ENCODE data around the gene CTSS. TPM values are rescaled to one million over a fixed set of nuclear protein-coding genes. Genes with fewer than 3 reads are reported as not detected.

CTSS gene
- polyA plus RNA-seq, 2 of the 4 experiments (the other 2 are of a cell fraction), result 9.4 to 29.6 TPM

DNA sequence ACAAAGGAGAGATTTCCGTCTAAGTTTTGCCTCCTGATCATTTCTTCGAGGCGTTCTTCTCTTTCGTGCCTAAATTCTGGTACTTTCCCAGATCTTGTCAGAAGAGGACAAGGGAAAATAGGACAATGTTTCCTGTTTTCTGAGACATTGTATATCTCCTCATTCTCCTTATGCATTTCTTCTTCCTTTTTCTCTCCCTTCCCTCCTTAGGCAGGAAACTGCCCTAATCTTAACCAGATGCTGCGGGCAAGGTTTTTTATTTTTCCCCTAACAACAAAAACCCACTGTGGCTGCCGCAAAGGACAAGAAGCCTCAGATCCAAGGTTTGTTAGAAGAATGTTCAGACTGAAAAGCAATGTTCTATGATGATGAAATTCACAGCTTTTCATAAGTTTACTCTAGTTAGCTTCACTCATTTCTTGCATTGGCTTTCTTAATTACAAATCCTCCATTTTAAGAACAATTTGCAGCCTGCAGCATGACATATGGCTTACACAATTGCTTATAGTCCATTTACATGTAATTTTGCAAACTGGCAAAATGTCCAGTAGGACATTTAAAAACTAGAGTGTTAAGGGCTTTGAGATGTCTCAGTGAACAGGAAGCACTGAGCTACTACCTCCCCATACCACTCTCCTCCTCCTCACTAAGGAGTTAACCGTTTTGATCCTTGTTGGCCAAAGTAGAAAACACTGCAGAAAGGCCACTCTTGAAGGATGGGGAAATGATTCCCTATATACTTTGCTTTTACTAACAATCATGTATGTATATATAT, 41.9 kb upstream of the CTSS start:
- no peak; a peak in 1 of 6 replicates for ATAC-seq
- Histone ChIP-seq H3K4me1 (no peaks in the 10 kb centered on the region), H3K4me3 (no peak overlapping the region), H3K4me2 (no peak overlapping the region), H3K9me3 (no peaks in the 10 kb centered on the region), H3K27ac (no peak overlapping the region)
- WGBS (ENCODE audit: missing lambda C conversion rate), result 89% methylated on average over 7 of the region's 7 CpGs
- DNase-seq (ENCODE audit: low read depth in 1 of 2, low spot score in 1 of 2), result no peak
- ChIA-PET CTCF (interaction anchor here (0.9 to 3.6 kb wide), 3 partner anchors 114 to 247 kb away, joined by 3 to 13 read pairs (median 3); no protein-coding TSS in a partner anchor), POLR2A (no interaction called here)
- no peak for TF ChIP-seq ZSCAN20 (CRISPR knock-in tag; IDR thresholded peaks at IDR 0.05)
- TF ChIP-seq JUNB (IDR thresholded peaks at IDR 0.05), result no peak
- TF ChIP-seq, protein P1, sequence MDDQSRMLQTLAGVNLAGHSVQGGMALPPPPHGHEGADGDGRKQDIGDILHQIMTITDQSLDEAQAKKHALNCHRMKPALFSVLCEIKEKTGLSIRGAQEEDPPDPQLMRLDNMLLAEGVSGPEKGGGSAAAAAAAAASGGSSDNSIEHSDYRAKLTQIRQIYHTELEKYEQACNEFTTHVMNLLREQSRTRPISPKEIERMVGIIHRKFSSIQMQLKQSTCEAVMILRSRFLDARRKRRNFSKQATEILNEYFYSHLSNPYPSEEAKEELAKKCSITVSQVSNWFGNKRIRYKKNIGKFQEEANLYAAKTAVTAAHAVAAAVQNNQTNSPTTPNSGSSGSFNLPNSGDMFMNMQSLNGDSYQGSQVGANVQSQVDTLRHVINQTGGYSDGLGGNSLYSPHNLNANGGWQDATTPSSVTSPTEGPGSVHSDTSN (IDR thresholded peaks at IDR 0.05), result no peak
- TF ChIP-seq KDM1A (IDR thresholded peaks at IDR 0.05; ENCODE audit: low read depth), result no peak
- no peak for TF ChIP-seq NFE2L2 (conservative IDR thresholded peaks at IDR 0.05; ENCODE audit: low read length)
- no peak for TF ChIP-seq BHLHE40 (IDR thresholded peaks at IDR 0.05; ENCODE audit: low read depth, low read length)
- TF ChIP-seq, protein P2, sequence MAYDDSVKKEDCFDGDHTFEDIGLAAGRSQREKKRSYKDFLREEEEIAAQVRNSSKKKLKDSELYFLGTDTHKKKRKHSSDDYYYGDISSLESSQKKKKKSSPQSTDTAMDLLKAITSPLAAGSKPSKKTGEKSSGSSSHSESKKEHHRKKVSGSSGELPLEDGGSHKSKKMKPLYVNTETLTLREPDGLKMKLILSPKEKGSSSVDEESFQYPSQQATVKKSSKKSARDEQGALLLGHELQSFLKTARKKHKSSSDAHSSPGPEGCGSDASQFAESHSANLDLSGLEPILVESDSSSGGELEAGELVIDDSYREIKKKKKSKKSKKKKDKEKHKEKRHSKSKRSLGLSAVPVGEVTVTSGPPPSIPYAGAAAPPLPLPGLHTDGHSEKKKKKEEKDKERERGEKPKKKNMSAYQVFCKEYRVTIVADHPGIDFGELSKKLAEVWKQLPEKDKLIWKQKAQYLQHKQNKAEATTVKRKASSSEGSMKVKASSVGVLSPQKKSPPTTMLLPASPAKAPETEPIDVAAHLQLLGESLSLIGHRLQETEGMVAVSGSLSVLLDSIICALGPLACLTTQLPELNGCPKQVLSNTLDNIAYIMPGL (CRISPR knock-in tag; IDR thresholded peaks at IDR 0.05; ENCODE audit: borderline replicate concordance), result no peak
- TF ChIP-seq CBX8 (IDR thresholded peaks at IDR 0.05), result no peak
- FAIRE-seq, result no peak

DNA sequence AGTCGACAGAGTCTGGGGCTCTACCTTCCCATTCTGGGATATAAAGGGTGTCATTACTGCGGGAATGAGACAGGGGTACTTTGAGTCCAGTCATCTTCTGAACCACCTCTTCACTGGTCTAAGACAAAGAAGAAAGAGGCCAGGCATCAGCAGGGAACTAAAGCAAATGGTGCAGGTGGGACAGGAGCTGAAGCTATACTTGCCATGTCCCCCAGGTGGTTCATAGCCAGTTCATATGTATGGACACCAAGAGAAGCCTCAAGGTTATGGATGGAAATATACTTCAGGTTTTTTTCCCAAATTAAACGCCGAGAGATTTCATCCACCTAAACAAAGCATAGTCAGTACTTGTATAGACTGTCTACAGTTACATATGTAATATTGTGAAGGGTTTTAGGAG, 40.3 kb upstream of the CTSS start:
- ChIA-PET CTCF (interaction anchor here (1.0 kb wide), 1 partner anchor 245 kb away, joined by 4 read pairs; no protein-coding TSS in a partner anchor), POLR2A (no interaction called here)
- WGBS (ENCODE audit: missing lambda C conversion rate), result 92% methylated on average over 4 of the region's 4 CpGs
- Histone ChIP-seq H3K4me3 (no peak overlapping the region), H3K27ac (no peak overlapping the region), H3K4me2 (no peak overlapping the region), H3K9me3 (no peaks in the 10 kb centered on the region), H3K4me1 (no peaks in the 10 kb centered on the region)
- ATAC-seq, result peak in 1 of 2 experiments; percentile 64; a peak in 4 of 6 replicates
- no peak for TF ChIP-seq RAD21 (conservative IDR thresholded peaks at IDR 0.05 in 1 of 2, IDR thresholded peaks at IDR 0.05 in 1 of 2)
- TF ChIP-seq POLR2A (IDR thresholded peaks at IDR 0.05; ENCODE audit: low read length), result no peak
- no peak for FAIRE-seq
- no peak for DNase-seq (ENCODE audit: low read depth in 1 of 2, low spot score in 1 of 2)

DNA sequence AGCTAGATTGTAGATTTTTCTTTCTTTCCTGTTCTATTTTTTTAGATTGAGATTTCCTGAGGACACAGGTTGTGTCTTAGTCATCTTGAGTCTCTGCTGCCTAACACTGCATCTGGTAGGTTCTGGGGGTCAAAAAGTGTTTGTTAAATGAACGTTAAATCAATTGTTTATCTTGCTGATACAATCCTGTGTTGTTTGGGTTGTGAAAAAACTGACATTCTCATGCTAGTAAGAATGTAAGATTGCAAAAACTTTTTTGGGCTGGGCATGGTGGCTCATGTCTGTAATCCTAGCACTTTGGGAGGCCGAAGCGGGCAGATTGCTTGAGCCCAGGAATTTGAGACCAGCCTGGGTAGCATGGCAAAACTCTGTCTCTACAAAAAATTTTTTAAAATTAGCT, 39.1 kb upstream of the CTSS start:
- Histone ChIP-seq H3K27ac (no peak overlapping the region), H3K4me3 (no peak overlapping the region), H3K9me3 (no peaks in the 10 kb centered on the region), H3K4me2 (no peak overlapping the region), H3K4me1 (no peaks in the 10 kb centered on the region)
- ChIA-PET POLR2A (no interaction called here), CTCF (interaction anchor here (0.6 to 2.3 kb wide), 3 partner anchors 9 to 84 kb away, joined by 3 to 17 read pairs (median 3); no protein-coding TSS in a partner anchor)
- DNase-seq (ENCODE audit: low read depth in 1 of 2, low spot score in 1 of 2), result no peak
- 66% methylated on average over 3 of the region's 3 CpGs for WGBS (ENCODE audit: missing lambda C conversion rate)
- TF ChIP-seq FOSB (CRISPR knock-in tag; IDR thresholded peaks at IDR 0.05) (no peak), RARB (CRISPR knock-in tag; IDR thresholded peaks at IDR 0.05) (no peak), FOSL2 (IDR thresholded peaks at IDR 0.05) (no peak), FOSL2 (CRISPR knock-in tag; IDR thresholded peaks at IDR 0.05) (no peak), NFE2L2 (conservative IDR thresholded peaks at IDR 0.05; ENCODE audit: low read length) (no peak), KDM5A (IDR thresholded peaks at IDR 0.05) (no peak), RFX5 (IDR thresholded peaks at IDR 0.05) (no peak), JUNB (IDR thresholded peaks at IDR 0.05) (no peak), SMC3 (IDR thresholded peaks at IDR 0.05) (no peak), SREBF2 (IDR thresholded peaks at IDR 0.05) (no peak), MYC (IDR thresholded peaks at IDR 0.05; ENCODE audit: borderline replicate concordance, low read length) (no peak), CHD2 (IDR thresholded peaks at IDR 0.05; ENCODE audit: low read length, partially characterized antibody) (no peak), HOXB5 (CRISPR knock-in tag; IDR thresholded peaks at IDR 0.05) (no peak), FOXS1 (CRISPR knock-in tag; IDR thresholded peaks at IDR 0.05) (no peak), ZFP36 (IDR thresholded peaks at IDR 0.05; ENCODE audit: borderline replicate concordance, partially characterized antibody) (no peak), PHF8 (IDR thresholded peaks at IDR 0.05; ENCODE audit: borderline replicate concordance, low read depth) (no peak), NPAS2 (CRISPR knock-in tag; IDR thresholded peaks at IDR 0.05; ENCODE audit: borderline replicate concordance) (no peak)
- TF ChIP-seq, protein P3, sequence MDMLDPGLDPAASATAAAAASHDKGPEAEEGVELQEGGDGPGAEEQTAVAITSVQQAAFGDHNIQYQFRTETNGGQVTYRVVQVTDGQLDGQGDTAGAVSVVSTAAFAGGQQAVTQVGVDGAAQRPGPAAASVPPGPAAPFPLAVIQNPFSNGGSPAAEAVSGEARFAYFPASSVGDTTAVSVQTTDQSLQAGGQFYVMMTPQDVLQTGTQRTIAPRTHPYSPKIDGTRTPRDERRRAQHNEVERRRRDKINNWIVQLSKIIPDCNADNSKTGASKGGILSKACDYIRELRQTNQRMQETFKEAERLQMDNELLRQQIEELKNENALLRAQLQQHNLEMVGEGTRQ (IDR thresholded peaks at IDR 0.05), result no peak
- TF ChIP-seq, protein P4, sequence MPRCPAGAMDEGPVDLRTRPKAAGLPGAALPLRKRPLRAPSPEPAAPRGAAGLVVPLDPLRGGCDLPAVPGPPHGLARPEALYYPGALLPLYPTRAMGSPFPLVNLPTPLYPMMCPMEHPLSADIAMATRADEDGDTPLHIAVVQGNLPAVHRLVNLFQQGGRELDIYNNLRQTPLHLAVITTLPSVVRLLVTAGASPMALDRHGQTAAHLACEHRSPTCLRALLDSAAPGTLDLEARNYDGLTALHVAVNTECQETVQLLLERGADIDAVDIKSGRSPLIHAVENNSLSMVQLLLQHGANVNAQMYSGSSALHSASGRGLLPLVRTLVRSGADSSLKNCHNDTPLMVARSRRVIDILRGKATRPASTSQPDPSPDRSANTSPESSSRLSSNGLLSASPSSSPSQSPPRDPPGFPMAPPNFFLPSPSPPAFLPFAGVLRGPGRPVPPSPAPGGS (IDR thresholded peaks at IDR 0.05), result no peak
- no peak for ATAC-seq
- no peak for FAIRE-seq

All from A549 (cell line).